ENCODE results near the gene IDH3A. TPM values are rescaled to one million over a fixed set of nuclear protein-coding genes. Genes with fewer than 3 reads are reported as not detected.

The IDH3A gene
- total RNA-seq, 1 experiment from 2014 or later, result 112 TPM

DNA sequence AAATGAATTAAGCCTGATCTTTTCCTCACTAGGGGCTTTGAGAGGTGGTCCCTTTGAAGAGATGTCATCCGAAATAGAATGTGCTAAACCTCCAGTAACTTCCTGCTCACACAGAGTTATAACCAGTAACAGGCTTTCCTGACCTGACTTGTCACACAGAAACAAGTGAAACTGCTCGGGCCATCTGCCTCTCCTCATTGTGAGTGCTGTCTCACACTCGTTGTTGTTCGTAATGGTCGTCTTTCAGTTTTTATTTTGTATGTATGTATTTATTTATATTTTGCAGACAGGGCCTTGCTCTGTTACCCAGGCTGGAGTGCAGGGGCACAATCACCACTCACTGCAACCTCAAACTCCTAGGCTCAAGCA is 61.2 kb downstream of the IDH3A start:
- DNase-seq (ENCODE audit: low spot score), result no peak
- no peaks in the 10 kb centered on the region for H3K27me3 ChIP-seq (replicated peaks; ENCODE audit: insufficient read depth, low read depth, low read length, poor library complexity)
- no peak overlapping the region for H3K27ac ChIP-seq (ENCODE audit: low read depth, low read length, poor library complexity, severe bottlenecking)
- intact Hi-C loops (cut with micrococcal nuclease; ENCODE audit: unreplicated experiment), result no loop called here
- H3K36me3 ChIP-seq (ENCODE audit: insufficient read depth, low read length, poor library complexity, severe bottlenecking), result no peaks in the 10 kb centered on the region
- ChIA-PET POLR2A (ENCODE audit: low non-redundant PET) (no interaction called here), CTCF (no interaction called here)
- no peaks in the 10 kb centered on the region for H3K9me3 ChIP-seq (ENCODE audit: low read depth, low read length, poor library complexity, severe bottlenecking)
- no peak overlapping the region for H3K4me3 ChIP-seq (ENCODE audit: low read depth, low read length, poor library complexity, severe bottlenecking)
- no peak for TF ChIP-seq EZH2 (IDR thresholded peaks at IDR 0.05; ENCODE audit: borderline replicate concordance, low read depth, low read length, poor library complexity, severe bottlenecking)
- TF ChIP-seq, protein P1, sequence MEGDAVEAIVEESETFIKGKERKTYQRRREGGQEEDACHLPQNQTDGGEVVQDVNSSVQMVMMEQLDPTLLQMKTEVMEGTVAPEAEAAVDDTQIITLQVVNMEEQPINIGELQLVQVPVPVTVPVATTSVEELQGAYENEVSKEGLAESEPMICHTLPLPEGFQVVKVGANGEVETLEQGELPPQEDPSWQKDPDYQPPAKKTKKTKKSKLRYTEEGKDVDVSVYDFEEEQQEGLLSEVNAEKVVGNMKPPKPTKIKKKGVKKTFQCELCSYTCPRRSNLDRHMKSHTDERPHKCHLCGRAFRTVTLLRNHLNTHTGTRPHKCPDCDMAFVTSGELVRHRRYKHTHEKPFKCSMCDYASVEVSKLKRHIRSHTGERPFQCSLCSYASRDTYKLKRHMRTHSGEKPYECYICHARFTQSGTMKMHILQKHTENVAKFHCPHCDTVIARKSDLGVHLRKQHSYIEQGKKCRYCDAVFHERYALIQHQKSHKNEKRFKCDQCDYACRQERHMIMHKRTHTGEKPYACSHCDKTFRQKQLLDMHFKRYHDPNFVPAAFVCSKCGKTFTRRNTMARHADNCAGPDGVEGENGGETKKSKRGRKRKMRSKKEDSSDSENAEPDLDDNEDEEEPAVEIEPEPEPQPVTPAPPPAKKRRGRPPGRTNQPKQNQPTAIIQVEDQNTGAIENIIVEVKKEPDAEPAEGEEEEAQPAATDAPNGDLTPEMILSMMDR (conservative IDR thresholded peaks at IDR 0.05; ENCODE audit: low read depth, low read length), result no peak
- no peaks in the 10 kb centered on the region for H3K4me1 ChIP-seq (ENCODE audit: insufficient read depth, low read length, poor library complexity, severe bottlenecking)
- no TSS peak for BruUV-seq (replicated peaks)

DNA sequence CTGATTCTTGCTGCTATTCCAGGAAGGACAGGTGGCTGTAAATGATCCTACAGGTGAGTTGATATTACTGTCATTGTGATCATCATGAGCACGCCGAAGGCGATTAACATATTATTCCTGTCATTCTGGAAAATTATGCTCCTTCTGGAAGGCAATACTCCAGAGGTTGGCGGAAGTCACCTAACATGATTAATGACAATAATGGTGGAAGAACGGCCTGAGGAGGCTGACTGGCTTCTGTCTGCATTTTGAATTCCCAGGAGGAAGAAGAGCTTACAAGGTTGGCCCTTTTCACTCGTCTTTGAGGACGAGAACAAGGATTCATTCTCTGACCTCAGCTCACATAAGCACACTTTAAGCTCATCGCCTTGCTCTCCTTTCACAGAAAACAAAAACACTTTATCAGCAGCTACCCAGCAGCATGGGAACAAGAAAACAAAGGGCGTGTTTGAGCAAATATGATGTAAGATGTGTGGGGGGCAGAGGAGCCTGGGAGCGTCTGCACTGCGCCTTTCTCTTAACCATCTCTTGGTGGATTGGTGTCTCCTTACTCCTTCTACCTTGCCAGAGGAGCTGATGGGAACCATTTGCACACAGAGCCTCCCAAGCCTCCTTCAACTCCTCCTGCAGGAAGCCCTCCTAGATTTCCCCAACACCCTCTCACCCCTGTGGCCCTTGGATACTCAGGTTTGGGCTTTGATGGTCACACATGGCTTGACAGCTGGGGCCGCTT is 62.2 kb downstream of the IDH3A start:
- no peaks in the 10 kb centered on the region for H3K36me3 ChIP-seq (ENCODE audit: insufficient read depth, low read length, poor library complexity, severe bottlenecking)
- no peak overlapping the region for H3K27ac ChIP-seq (ENCODE audit: low read depth, low read length, poor library complexity, severe bottlenecking)
- H3K27me3 ChIP-seq (replicated peaks; ENCODE audit: insufficient read depth, low read depth, low read length, poor library complexity), result no peaks in the 10 kb centered on the region
- intact Hi-C loops (cut with micrococcal nuclease; ENCODE audit: unreplicated experiment), result no loop called here
- POLR2A ChIA-PET (ENCODE audit: low non-redundant PET), result no interaction called here
- no peak for DNase-seq (ENCODE audit: low spot score)
- H3K9me3 ChIP-seq (ENCODE audit: low read depth, low read length, poor library complexity, severe bottlenecking), result no peaks in the 10 kb centered on the region
- no TSS peak for BruUV-seq (replicated peaks)
- TF ChIP-seq, protein P1 (conservative IDR thresholded peaks at IDR 0.05; ENCODE audit: low read depth, low read length), result no peak
- TF ChIP-seq EZH2 (IDR thresholded peaks at IDR 0.05; ENCODE audit: borderline replicate concordance, low read depth, low read length, poor library complexity, severe bottlenecking), result no peak
- H3K4me1 ChIP-seq (ENCODE audit: insufficient read depth, low read length, poor library complexity, severe bottlenecking), result no peaks in the 10 kb centered on the region
- CTCF ChIA-PET, result no interaction called here
- no peak overlapping the region for H3K4me3 ChIP-seq (ENCODE audit: low read depth, low read length, poor library complexity, severe bottlenecking)

DNA sequence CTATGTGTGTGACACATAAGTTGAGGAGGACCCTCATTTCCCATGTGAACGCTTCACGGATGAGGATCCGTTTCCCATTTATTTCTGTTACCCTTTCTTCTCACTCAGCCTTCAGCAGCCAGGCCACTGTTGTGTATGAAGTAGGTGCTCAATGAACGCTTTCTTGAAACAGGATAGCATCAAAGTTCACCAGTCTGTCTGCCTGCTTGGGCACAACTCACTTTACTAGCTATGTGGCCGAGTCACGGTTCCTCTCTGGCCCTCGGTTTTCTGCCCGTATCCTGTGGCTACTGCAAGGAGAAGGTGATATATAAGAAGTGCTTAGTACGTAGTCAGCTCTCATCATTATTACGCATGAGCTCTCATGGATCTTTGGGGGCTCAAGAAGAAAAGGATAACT is 62.8 kb downstream of the IDH3A start:
- ChIA-PET POLR2A (ENCODE audit: low non-redundant PET) (no interaction called here), CTCF (no interaction called here)
- Histone ChIP-seq H3K4me1 (ENCODE audit: insufficient read depth, low read length, poor library complexity, severe bottlenecking) (no peaks in the 10 kb centered on the region), H3K27ac (ENCODE audit: low read depth, low read length, poor library complexity, severe bottlenecking) (no peak overlapping the region), H3K9me3 (ENCODE audit: low read depth, low read length, poor library complexity, severe bottlenecking) (no peaks in the 10 kb centered on the region), H3K4me3 (ENCODE audit: low read depth, low read length, poor library complexity, severe bottlenecking) (no peak overlapping the region), H3K36me3 (ENCODE audit: insufficient read depth, low read length, poor library complexity, severe bottlenecking) (no peaks in the 10 kb centered on the region), H3K27me3 (replicated peaks; ENCODE audit: insufficient read depth, low read depth, low read length, poor library complexity) (no peaks in the 10 kb centered on the region)
- TF ChIP-seq EZH2 (IDR thresholded peaks at IDR 0.05; ENCODE audit: borderline replicate concordance, low read depth, low read length, poor library complexity, severe bottlenecking), result no peak
- TF ChIP-seq, protein P1 (conservative IDR thresholded peaks at IDR 0.05; ENCODE audit: low read depth, low read length), result no peak
- intact Hi-C loops (cut with micrococcal nuclease; ENCODE audit: unreplicated experiment), result no loop called here
- BruUV-seq (replicated peaks), result no TSS peak
- no peak for DNase-seq (ENCODE audit: low spot score)

Measured in A673 (cell line).